ENCODE measurements around the gene SRP54.

DNA sequence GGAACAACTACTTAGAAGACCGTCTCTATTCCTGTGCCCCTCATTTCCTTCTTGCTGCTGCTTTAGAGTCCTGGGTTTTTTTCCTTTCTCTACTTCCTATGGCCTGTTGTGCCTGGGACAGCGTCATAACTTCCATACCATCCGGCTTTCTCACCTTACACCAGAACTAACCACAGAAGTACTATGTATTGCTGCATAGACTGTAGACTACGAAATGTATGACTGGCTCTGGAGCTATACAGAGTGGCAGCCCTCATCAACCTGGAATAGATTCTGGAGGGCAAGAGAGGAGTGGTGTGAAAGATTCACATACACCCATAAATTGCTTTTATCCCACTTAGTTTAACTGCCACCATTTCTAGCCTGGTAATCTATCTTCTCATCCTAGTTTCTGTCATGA lies 16.9 kb upstream of the SRP54 start:
- TF ChIP-seq, protein P1, sequence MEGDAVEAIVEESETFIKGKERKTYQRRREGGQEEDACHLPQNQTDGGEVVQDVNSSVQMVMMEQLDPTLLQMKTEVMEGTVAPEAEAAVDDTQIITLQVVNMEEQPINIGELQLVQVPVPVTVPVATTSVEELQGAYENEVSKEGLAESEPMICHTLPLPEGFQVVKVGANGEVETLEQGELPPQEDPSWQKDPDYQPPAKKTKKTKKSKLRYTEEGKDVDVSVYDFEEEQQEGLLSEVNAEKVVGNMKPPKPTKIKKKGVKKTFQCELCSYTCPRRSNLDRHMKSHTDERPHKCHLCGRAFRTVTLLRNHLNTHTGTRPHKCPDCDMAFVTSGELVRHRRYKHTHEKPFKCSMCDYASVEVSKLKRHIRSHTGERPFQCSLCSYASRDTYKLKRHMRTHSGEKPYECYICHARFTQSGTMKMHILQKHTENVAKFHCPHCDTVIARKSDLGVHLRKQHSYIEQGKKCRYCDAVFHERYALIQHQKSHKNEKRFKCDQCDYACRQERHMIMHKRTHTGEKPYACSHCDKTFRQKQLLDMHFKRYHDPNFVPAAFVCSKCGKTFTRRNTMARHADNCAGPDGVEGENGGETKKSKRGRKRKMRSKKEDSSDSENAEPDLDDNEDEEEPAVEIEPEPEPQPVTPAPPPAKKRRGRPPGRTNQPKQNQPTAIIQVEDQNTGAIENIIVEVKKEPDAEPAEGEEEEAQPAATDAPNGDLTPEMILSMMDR (IDR thresholded peaks at IDR 0.05; ENCODE audit: insufficient read depth, low read depth, low read length), result no peak
- TF ChIP-seq EZH2 (IDR thresholded peaks at IDR 0.05; ENCODE audit: insufficient read depth, low read length), result no peak
